PFSK-1 (cell line): ENCODE measurements around the gene FZD7.

ENCODE experiments used
- FOXP2 ChIP-seq: optimal IDR thresholded peaks from 2 replicates; pipeline ENCODE3; 2011; ENCODE audit warnings: borderline replicate concordance, control low read depth, inconsistent platforms; ENCODE audit not compliant: insufficient read depth; ENCODE audit errors: extremely low read length, extremely low read depth
- POLR2AphosphoS5 ChIP-seq: IDR thresholded peaks from 2 replicates; pipeline ENCODE4 v1.6.1; 2012; ENCODE audit warnings: low read depth, mild to moderate bottlenecking, control low read depth, low read length, moderate library complexity
- SIN3A ChIP-seq: IDR thresholded peaks from 2 replicates; pipeline ENCODE4 v1.6.1; 2012; ENCODE audit warnings: mild to moderate bottlenecking, low read length, moderate library complexity, borderline replicate concordance; ENCODE audit not compliant: insufficient read depth
- TAF1 ChIP-seq: IDR thresholded peaks from 2 replicates; pipeline ENCODE4 v1.6.1; 2012; ENCODE audit warnings: low read length, control low read depth, borderline replicate concordance; ENCODE audit not compliant: insufficient read depth
- TF ChIP-seq, protein P1 (sequence below), 2 experiments: IDR thresholded peaks; 2 replicates each; pipeline versions ENCODE4 v1.6.1 to v1.8.0; 2011 to 2012; ENCODE audit warnings: low read depth in 2 of 2, low read length in 2 of 2, control low read depth in 1 of 2, inconsistent platforms in 1 of 2, mild to moderate bottlenecking in 1 of 2, moderate library complexity in 1 of 2; ENCODE audit not compliant: insufficient read depth in 1 of 2

Gene FZD7

GRCh38 chr2:202016579-202017227 lies 17.0 kb upstream of the FZD7 start:
- no peak for TF ChIP-seq FOXP2
- TF ChIP-seq POLR2AphosphoS5 = no peak
- TF ChIP-seq TAF1 = no peak

GRCh38 chr2:202017940-202018339 lies 15.7 kb upstream of the FZD7 start:
- TF ChIP-seq FOXP2 (no peak), POLR2AphosphoS5 (no peak), SIN3A (no peak), TAF1 (no peak)
- TF ChIP-seq, protein P1, sequence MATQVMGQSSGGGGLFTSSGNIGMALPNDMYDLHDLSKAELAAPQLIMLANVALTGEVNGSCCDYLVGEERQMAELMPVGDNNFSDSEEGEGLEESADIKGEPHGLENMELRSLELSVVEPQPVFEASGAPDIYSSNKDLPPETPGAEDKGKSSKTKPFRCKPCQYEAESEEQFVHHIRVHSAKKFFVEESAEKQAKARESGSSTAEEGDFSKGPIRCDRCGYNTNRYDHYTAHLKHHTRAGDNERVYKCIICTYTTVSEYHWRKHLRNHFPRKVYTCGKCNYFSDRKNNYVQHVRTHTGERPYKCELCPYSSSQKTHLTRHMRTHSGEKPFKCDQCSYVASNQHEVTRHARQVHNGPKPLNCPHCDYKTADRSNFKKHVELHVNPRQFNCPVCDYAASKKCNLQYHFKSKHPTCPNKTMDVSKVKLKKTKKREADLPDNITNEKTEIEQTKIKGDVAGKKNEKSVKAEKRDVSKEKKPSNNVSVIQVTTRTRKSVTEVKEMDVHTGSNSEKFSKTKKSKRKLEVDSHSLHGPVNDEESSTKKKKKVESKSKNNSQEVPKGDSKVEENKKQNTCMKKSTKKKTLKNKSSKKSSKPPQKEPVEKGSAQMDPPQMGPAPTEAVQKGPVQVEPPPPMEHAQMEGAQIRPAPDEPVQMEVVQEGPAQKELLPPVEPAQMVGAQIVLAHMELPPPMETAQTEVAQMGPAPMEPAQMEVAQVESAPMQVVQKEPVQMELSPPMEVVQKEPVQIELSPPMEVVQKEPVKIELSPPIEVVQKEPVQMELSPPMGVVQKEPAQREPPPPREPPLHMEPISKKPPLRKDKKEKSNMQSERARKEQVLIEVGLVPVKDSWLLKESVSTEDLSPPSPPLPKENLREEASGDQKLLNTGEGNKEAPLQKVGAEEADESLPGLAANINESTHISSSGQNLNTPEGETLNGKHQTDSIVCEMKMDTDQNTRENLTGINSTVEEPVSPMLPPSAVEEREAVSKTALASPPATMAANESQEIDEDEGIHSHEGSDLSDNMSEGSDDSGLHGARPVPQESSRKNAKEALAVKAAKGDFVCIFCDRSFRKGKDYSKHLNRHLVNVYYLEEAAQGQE (IDR thresholded peaks at IDR 0.05; ENCODE audit: insufficient read depth in 1 of 2, low read depth in 2 of 2, low read length in 2 of 2) = no peak

GRCh38 chr2:202018950-202019349 lies 14.7 kb upstream of the FZD7 start:
- TF ChIP-seq FOXP2 = no peak
- TF ChIP-seq TAF1 = no peak
- no peak for TF ChIP-seq POLR2AphosphoS5
- TF ChIP-seq SIN3A = no peak
- TF ChIP-seq, protein P1 (IDR thresholded peaks at IDR 0.05; ENCODE audit: insufficient read depth in 1 of 2, low read depth in 2 of 2, low read length in 2 of 2) = no peak

DNA sequence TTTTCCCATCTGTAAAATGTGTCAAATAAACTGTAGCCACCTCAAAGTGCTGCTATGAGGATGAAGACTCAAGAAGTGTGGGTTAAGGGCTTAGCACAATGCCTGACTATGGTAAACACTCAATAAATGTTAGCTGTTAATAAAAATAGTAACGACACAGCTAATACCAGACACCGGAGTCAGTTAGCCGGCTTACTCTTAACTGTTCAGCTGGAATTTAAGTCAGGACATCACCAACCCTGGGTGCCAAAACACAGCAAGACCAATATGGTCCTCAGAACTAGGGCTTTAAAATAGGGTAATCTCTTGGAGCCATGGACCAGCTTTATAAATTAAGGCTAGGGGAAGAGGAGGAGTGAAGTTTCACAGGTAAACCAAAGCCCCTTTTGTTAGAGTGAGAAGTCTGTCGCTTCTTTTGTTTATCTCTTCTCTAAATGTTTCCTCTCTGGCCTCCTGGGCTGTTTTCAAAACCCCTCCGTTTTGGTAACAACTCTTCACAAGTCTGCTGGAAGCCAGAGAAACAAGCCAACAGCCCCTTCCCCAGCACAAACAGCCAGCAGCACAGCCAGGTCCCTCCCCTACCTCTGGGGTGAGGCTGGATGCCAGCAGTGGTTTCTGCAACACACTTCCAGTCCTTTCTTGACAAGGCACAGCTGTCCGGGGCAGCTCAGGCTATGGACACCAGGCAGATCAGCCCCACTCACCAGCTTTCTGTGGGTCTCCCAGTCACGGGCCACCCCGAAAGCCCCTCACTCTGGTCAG lies 13.8 kb upstream of the FZD7 start:
- TF ChIP-seq TAF1 = no peak
- no peak for TF ChIP-seq POLR2AphosphoS5
- TF ChIP-seq, protein P1 (IDR thresholded peaks at IDR 0.05; ENCODE audit: insufficient read depth in 1 of 2, low read depth in 2 of 2, low read length in 2 of 2) = no peak
- no peak for TF ChIP-seq SIN3A
- no peak for TF ChIP-seq FOXP2

DNA sequence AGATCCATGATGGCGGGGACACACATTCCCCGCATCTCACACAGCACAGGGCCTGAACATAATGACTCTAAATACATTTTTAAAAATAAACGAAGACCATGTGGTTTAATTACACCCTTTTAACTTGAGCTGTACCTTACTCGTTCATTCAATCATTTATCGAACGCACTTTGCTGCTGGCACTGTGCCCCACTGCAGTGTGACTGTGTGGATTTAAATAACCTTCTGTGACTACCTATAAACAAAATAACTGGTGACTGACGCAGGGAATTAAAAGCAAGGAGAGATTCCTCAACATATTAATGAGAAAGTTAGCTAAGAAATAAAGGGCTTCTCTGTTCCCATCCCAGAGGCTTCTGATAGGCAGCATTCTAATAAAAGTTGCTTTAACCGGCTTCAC lies 10.9 kb upstream of the FZD7 start:
- TF ChIP-seq POLR2AphosphoS5 (no peak), FOXP2 (no peak), SIN3A (no peak), TAF1 (no peak)
- TF ChIP-seq, protein P1 (IDR thresholded peaks at IDR 0.05; ENCODE audit: insufficient read depth in 1 of 2, low read depth in 2 of 2, low read length in 2 of 2) = no peak
